Measurements from ENCODE around the gene TPM2. TPM values are rescaled to one million over a fixed set of nuclear protein-coding genes. Genes with fewer than 3 reads are reported as not detected.

The TPM2 gene
- total and polyA plus RNA-seq, 9 of the 15 experiments (the other 6 are each of a cell fraction or from before 2014, with no cell fraction given) = 0.28 to 16.1 (median 4.5) TPM

DNA sequence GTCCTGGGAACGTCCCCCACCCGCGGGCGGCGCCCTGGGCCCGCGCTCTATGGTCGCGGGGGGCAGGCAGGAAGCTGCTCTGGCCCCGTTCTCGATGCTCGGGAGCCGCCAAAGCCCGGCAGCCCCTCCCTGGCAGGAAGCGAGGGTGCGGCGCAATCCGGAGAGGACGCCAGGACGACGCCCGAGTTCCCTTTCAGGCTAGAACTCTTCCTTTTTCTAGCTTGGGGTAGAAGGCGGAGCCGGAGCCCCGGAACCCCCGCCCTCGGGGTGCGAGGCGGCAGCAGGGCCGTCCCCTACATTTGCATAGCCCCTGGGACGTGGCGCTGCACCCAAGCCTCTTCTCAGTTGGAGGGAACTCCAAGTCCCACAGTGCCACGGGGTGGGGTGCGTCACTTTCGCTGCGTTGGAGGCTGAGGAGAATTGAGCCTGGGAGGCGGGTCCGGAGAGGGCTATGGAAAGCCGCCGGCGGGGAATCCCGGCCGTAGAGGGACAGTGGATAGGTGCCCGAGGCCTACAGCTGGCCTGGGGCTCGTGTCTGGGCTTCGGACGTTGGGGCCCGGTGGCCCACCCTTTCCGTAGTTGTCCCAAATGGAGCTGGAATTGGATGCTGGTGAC lies 42.6 kb upstream of the TPM2 start, which contains the start of the genes CREB3 and TLN1 (continued):
- TF ChIP-seq NFE2 (IDR thresholded peaks at IDR 0.05; ENCODE audit: low read depth) = no peak
- TF ChIP-seq ZKSCAN1 (IDR thresholded peaks at IDR 0.05; ENCODE audit: low read depth, low read length) = 0 out of 2 replicates have a peak, but pooled peaks have one; percentile 22
- TF ChIP-seq RB1 (IDR thresholded peaks at IDR 0.05; ENCODE audit: low read depth) = peak; percentile 83
- TF ChIP-seq C11orf30 (IDR thresholded peaks at IDR 0.05; ENCODE audit: low read depth) = peak; percentile 60
- TF ChIP-seq MAX (CRISPR knock-in tag; IDR thresholded peaks at IDR 0.05) = peak; percentile 45; the same call in 1 of the 2 replicates
- TF ChIP-seq, protein P1, sequence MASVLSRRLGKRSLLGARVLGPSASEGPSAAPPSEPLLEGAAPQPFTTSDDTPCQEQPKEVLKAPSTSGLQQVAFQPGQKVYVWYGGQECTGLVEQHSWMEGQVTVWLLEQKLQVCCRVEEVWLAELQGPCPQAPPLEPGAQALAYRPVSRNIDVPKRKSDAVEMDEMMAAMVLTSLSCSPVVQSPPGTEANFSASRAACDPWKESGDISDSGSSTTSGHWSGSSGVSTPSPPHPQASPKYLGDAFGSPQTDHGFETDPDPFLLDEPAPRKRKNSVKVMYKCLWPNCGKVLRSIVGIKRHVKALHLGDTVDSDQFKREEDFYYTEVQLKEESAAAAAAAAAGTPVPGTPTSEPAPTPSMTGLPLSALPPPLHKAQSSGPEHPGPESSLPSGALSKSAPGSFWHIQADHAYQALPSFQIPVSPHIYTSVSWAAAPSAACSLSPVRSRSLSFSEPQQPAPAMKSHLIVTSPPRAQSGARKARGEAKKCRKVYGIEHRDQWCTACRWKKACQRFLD (CRISPR knock-in tag; IDR thresholded peaks at IDR 0.05) = 0 out of 2 replicates have a peak, but pooled peaks have one; percentile 51
- TF ChIP-seq, protein P2, sequence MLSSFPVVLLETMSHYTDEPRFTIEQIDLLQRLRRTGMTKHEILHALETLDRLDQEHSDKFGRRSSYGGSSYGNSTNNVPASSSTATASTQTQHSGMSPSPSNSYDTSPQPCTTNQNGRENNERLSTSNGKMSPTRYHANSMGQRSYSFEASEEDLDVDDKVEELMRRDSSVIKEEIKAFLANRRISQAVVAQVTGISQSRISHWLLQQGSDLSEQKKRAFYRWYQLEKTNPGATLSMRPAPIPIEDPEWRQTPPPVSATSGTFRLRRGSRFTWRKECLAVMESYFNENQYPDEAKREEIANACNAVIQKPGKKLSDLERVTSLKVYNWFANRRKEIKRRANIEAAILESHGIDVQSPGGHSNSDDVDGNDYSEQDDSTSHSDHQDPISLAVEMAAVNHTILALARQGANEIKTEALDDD (IDR thresholded peaks at IDR 0.05) = no peak
- TF ChIP-seq, protein P3, sequence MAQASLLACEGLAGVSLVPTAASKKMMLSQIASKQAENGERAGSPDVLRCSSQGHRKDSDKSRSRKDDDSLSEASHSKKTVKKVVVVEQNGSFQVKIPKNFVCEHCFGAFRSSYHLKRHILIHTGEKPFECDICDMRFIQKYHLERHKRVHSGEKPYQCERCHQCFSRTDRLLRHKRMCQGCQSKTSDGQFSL (CRISPR knock-in tag; IDR thresholded peaks at IDR 0.05) = 0 out of 2 replicates have a peak, but pooled peaks have one; percentile 49
- TF ChIP-seq, protein P3 (tag; IDR thresholded peaks at IDR 0.05) = peak in 1 of 2 experiments; percentile 57; a peak in 1 of 4 replicates
- peak; percentile 23; the same call in 1 of the 2 replicates for TF ChIP-seq JUN (IDR thresholded peaks at IDR 0.05; ENCODE audit: borderline replicate concordance, low read depth, low read length)
- no peak for TF ChIP-seq JUN (CRISPR knock-in tag; IDR thresholded peaks at IDR 0.05; ENCODE audit: borderline replicate concordance)
- peak; percentile 99 for TF ChIP-seq GABPA (tag; conservative IDR thresholded peaks at IDR 0.05; ENCODE audit: low read depth)
- no peak for TF ChIP-seq PTBP1 (IDR thresholded peaks at IDR 0.05; ENCODE audit: low read depth, low read length)
- TF ChIP-seq, protein P4, sequence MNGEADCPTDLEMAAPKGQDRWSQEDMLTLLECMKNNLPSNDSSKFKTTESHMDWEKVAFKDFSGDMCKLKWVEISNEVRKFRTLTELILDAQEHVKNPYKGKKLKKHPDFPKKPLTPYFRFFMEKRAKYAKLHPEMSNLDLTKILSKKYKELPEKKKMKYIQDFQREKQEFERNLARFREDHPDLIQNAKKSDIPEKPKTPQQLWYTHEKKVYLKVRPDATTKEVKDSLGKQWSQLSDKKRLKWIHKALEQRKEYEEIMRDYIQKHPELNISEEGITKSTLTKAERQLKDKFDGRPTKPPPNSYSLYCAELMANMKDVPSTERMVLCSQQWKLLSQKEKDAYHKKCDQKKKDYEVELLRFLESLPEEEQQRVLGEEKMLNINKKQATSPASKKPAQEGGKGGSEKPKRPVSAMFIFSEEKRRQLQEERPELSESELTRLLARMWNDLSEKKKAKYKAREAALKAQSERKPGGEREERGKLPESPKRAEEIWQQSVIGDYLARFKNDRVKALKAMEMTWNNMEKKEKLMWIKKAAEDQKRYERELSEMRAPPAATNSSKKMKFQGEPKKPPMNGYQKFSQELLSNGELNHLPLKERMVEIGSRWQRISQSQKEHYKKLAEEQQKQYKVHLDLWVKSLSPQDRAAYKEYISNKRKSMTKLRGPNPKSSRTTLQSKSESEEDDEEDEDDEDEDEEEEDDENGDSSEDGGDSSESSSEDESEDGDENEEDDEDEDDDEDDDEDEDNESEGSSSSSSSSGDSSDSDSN (IDR thresholded peaks at IDR 0.05; ENCODE audit: borderline replicate concordance in 1 of 2, low read depth in 2 of 2, low read length in 2 of 2) = peak in 1 of 2 experiments; percentile 64; a peak in 1 of 4 replicates
- no peak for TF ChIP-seq GTF2B (IDR thresholded peaks at IDR 0.05; ENCODE audit: extremely low read depth, insufficient read length)
